ENCODE results near the gene LCTL.

- TF ChIP-seq CTCF (IDR thresholded peaks at IDR 0.05; ENCODE audit: poor library complexity) (no peak), EZH2 (IDR thresholded peaks at IDR 0.05; ENCODE audit: borderline replicate concordance) (no peak), EZH2phosphoT487 (IDR thresholded peaks at IDR 0.05; ENCODE audit: low read depth, severe bottlenecking, unreplicated experiment) (no peak)
Measured at GRCh38 chr15:66505430-66505811, 60.4 kb downstream of the LCTL start.

Measured in hepatocyte (in vitro differentiated cells).